ENCODE data around the gene SNX8. TPM values are rescaled to one million over a fixed set of nuclear protein-coding genes. Genes with fewer than 3 reads are reported as not detected.

SNX8 gene
- total and polyA plus RNA-seq, 2 of the 13 experiments (the other 11 are each of a cell fraction or from before 2014, with no cell fraction given), result 20.6 to 45.2 TPM

- TF ChIP-seq ARID4A (CRISPR knock-in tag; IDR thresholded peaks at IDR 0.05; ENCODE audit: borderline replicate concordance), result peak; percentile 84; the same call in 1 of the 2 replicates
- no peak for TF ChIP-seq CHD4 (IDR thresholded peaks at IDR 0.05; ENCODE audit: borderline replicate concordance, low read length)
- no peak for TF ChIP-seq SCMH1 (CRISPR knock-in tag; IDR thresholded peaks at IDR 0.05; ENCODE audit: borderline replicate concordance)
- TF ChIP-seq HOMEZ (CRISPR knock-in tag; IDR thresholded peaks at IDR 0.05; ENCODE audit: low read depth), result no peak
- TF ChIP-seq ELF3 (CRISPR knock-in tag; IDR thresholded peaks at IDR 0.05), result peak; percentile 41; the same call in 1 of the 2 replicates
- no peak for TF ChIP-seq CERS6 (CRISPR knock-in tag; IDR thresholded peaks at IDR 0.05)
- TF ChIP-seq TRIM22 (IDR thresholded peaks at IDR 0.05), result no peak
- TF ChIP-seq ZNF12 (CRISPR knock-in tag; IDR thresholded peaks at IDR 0.05), result no peak
- no peak for TF ChIP-seq ZBTB42 (CRISPR knock-in tag; IDR thresholded peaks at IDR 0.05)
- no peak for TF ChIP-seq ZFP62 (CRISPR knock-in tag; IDR thresholded peaks at IDR 0.05)
- no peak for TF ChIP-seq KDM5B (CRISPR knock-in tag; IDR thresholded peaks at IDR 0.05; ENCODE audit: borderline replicate concordance)
- TF ChIP-seq NR0B2 (CRISPR knock-in tag; IDR thresholded peaks at IDR 0.05), result no peak; the same call in 1 of the 2 replicates
- TF ChIP-seq ZNF232 (CRISPR knock-in tag; IDR thresholded peaks at IDR 0.05; ENCODE audit: borderline replicate concordance), result no peak
- no peak for TF ChIP-seq ZNF615 (CRISPR knock-in tag; IDR thresholded peaks at IDR 0.05; ENCODE audit: borderline replicate concordance)
- no peak for TF ChIP-seq ATAD3A (CRISPR knock-in tag; IDR thresholded peaks at IDR 0.05)
- TF ChIP-seq ARID2 (CRISPR knock-in tag; IDR thresholded peaks at IDR 0.05; ENCODE audit: borderline replicate concordance), result no peak
- TF ChIP-seq TERF1 (CRISPR knock-in tag; IDR thresholded peaks at IDR 0.05), result no peak
- TF ChIP-seq PLRG1 (conservative IDR thresholded peaks at IDR 0.05), result no peak
- no peak for TF ChIP-seq PRMT3 (CRISPR knock-in tag; IDR thresholded peaks at IDR 0.05; ENCODE audit: borderline replicate concordance, low read depth)
- 0 out of 2 replicates have a peak, but pooled peaks have one; percentile 36 for TF ChIP-seq MTA1 (CRISPR knock-in tag; IDR thresholded peaks at IDR 0.05; ENCODE audit: borderline replicate concordance)
Observed at GRCh38 chr7:2314209-2314955, at the start of gene SNX8 (continued).

Measured in HepG2 (cell line).